ENCODE data around the gene C11orf52.

- no peak for TF ChIP-seq CTCF (IDR thresholded peaks at IDR 0.05)
- TF ChIP-seq ZFX (IDR thresholded peaks at IDR 0.05; ENCODE audit: borderline replicate concordance), result no peak
Measured at GRCh38 chr11:111917788-111918187, 925 bp upstream of the C11orf52 start.

Data from 22Rv1 (cell line).